NCI-H1092 treated with DMSO at 0.1 percent for 48 hours (cell line): ENCODE data around the gene CDHR2.

Experiments used
- DNase-seq: peaks from one replicate; lab custom pipeline; 2025; lab: John Stamatoyannopoulos, UW

CDHR2 gene

GRCh38 chr5:176528301-176528700 lies 20.8 kb upstream of the CDHR2 start:
- DNase-seq, result no peak

- no peak for DNase-seq
Observed at GRCh38 chr5:176528761-176529115, 20.4 kb upstream of the CDHR2 start.

GRCh38 chr5:176529116-176529740 lies 19.9 kb upstream of the CDHR2 start:
- no peak for DNase-seq

GRCh38 chr5:176529741-176530141 lies 19.4 kb upstream of the CDHR2 start:
- no peak for DNase-seq

GRCh38 chr5:176530393-176530982 lies 18.7 kb upstream of the CDHR2 start:
- DNase-seq, result no peak

- peak; percentile 69 for DNase-seq
Observed at GRCh38 chr5:176530983-176531901, 17.9 kb upstream of the CDHR2 start.

- DNase-seq, result no peak
Observed at GRCh38 chr5:176531902-176532493, 17.1 kb upstream of the CDHR2 start.

- DNase-seq, result no peak
Observed at GRCh38 chr5:176532795-176533194, 16.3 kb upstream of the CDHR2 start.

GRCh38 chr5:176533390-176533789 lies 15.8 kb upstream of the CDHR2 start:
- no peak for DNase-seq

- DNase-seq, result no peak
Observed at GRCh38 chr5:176533894-176534611, 15.1 kb upstream of the CDHR2 start.

GRCh38 chr5:176534640-176535039 lies 14.5 kb upstream of the CDHR2 start:
- no peak for DNase-seq

- no peak for DNase-seq
Observed at GRCh38 chr5:176535101-176535663, 14.0 kb upstream of the CDHR2 start.

- no peak for DNase-seq
Observed at GRCh38 chr5:176535664-176536131, 13.4 kb upstream of the CDHR2 start.

- DNase-seq, result peak; percentile 61
Observed at GRCh38 chr5:176536132-176536901, 12.8 kb upstream of the CDHR2 start.

GRCh38 chr5:176536902-176537553 lies 12.1 kb upstream of the CDHR2 start, which contains the start of gene RNF44:
TSS of gene RNF44 (minus strand) at chr5:176537402. CDS start at chr5:176532472, 4,930 bp downstream.
- peak; percentile 95 for DNase-seq

- DNase-seq, result peak; percentile 96
Observed at GRCh38 chr5:176537554-176538229, 11.4 kb upstream of the CDHR2 start.

GRCh38 chr5:176538230-176538988 lies 10.7 kb upstream of the CDHR2 start:
- DNase-seq, result no peak

GRCh38 chr5:176538989-176539384 lies 10.2 kb upstream of the CDHR2 start:
- DNase-seq, result no peak

- DNase-seq, result no peak
Observed at GRCh38 chr5:176540476-176540899, 8.7 kb upstream of the CDHR2 start.
